CD4-positive, alpha-beta T cell treated with Interleukin-1 beta for 1 hour (primary cell): ENCODE results near the gene RUFY1.
"Not testable (repeated sequence)": the region's sequence is repeated elsewhere in the genome, so short reads cannot be mapped to it uniquely, and the experiment has no call there.

Experiments used
- DNase-seq, 2 donors: peaks; one replicate each; pipeline ENCODE4 v3.0.0-alpha.2; 2020 to 2022

RUFY1 gene

GRCh38 chr5:179550511-179551342 is at the start of gene RUFY1:
RUFY1 (plus strand) TSS chr5:179550554; CDS start chr5:179550570, 16 bp downstream.
- DNase-seq = peak; percentile 80 to 84

DNA sequence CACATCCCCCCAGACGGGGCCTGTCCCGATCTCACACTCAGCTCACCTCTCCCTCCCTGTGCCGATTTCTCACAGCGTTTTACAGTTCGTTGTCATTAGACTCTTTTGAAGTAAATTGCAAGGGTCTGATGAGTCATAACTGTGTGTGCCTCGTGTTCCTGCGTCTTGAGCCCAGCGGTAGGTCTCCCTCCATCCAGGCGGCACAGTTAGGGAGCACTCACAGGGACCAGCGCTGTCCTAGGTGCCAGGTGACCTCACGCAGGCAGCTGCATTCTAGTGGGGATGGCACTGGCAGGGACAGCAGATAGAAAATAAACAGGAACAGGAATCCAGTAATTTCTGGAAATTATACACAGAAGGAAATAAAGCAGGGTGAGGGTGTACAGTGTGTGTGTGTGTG is 48.4 kb upstream of the RUFY1 start:
- DNase-seq = not testable (repeated sequence)

DNA sequence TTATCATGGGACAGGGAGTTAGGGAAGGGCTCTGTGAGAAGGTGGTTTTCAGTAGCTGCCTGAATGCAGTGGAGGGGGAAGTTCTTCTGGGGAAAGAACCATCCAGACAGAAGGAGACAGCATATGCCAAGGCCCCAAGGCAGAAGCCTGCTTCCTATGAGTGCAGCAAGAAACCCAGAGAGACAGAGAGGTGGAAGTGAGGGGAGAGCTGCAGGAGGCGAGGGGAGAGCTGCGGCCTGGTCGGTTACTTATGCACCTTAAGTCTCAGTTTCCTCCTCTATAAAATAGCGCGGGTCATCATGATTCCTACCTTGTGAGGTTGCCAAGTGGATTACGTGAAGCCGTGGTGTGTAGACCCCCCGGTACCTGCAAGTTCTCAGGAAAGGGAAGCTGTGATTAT is 47.9 kb upstream of the RUFY1 start:
- DNase-seq = not testable (repeated sequence)

GRCh38 chr5:179504191-179504590 is 46.2 kb upstream of the RUFY1 start:
- DNase-seq = no peak

GRCh38 chr5:179504600-179505396 is 45.6 kb upstream of the RUFY1 start:
- no peak for DNase-seq

DNA sequence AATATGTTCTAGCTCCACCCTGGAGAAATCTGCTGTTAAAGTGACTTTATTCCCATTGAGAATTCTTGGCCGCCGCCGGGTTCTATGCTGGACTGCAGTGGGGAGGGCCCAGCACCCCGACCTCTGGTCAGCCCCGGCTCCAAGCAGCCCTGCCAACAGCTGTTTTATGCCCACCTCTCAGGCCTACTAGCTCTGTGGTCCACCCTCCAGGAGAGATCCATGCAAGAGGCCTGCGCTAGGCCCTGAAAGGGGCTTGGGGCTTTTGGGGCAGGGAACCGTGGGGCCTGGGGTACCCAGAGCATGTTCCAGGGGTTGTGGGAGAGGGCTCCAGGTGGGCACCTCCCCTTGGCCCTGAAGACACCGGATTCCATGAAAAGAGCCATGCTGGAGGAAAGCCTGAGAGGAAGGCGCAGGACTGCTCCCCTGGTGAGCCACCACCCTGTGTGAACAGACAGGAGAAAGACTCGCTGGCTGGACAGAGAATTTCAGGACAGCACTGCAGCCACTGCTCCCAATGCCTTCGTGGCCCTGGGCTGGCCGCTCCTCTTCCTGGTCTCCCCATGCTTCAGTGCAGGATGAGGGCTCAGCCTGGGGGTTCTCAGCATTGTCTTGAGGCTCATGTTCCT is 44.6 kb upstream of the RUFY1 start:
- DNase-seq = no peak

DNA sequence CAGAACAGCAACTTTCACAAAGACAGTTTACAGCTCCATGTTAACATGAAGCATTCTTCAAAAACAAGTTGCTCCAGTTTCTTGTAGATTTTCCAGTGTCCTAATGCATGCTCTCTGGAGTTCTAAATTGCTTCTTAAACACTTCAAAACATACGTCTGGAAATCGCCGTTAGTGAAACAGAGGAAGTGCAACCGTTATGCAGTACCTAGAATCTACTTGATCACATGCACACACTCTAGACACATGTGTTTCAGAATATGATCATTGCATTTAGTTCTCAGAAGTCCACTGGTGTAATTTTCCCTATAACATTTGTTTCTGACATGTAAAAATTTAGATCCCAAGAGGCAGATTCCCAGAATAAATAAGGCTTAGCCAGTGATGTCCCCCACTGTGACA is 41.1 kb upstream of the RUFY1 start:
- DNase-seq = no peak

GRCh38 chr5:179509845-179510244 is 40.5 kb upstream of the RUFY1 start:
- DNase-seq = no peak

GRCh38 chr5:179512452-179513000 is 37.8 kb upstream of the RUFY1 start:
- DNase-seq = no peak

GRCh38 chr5:179515501-179515900 is 34.9 kb upstream of the RUFY1 start:
- DNase-seq = not testable (repeated sequence)

DNA sequence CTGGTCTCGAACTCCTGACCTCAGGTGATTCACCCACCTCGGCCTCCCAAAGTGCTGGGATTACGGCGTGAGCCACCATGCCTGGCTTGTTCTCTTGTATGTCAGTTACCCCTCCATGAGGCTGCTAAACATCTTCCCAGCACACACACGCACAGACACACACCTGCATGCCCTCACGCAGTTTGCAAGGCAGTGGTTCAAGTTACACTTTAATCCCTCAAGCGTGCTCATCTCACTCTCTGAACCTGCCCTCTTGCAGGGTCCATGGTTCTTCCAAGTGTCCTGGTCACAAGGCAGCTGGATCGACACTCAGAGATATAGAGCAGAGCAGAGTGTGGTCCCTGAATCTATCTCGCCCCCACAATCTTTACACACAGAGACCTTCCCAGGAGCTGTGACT is 34.1 kb upstream of the RUFY1 start:
- DNase-seq = no peak

GRCh38 chr5:179517746-179518145 is 32.6 kb upstream of the RUFY1 start:
- not testable (repeated sequence) for DNase-seq

GRCh38 chr5:179518369-179518768 is 32.0 kb upstream of the RUFY1 start:
- DNase-seq = not testable (repeated sequence)

- DNase-seq = not testable (repeated sequence)
These were observed 30.8 kb upstream of the RUFY1 start for GRCh38 chr5:179519416-179520070.

- DNase-seq = not testable (repeated sequence)
These were observed 28.2 kb upstream of the RUFY1 start for GRCh38 chr5:179522107-179522506.

DNA sequence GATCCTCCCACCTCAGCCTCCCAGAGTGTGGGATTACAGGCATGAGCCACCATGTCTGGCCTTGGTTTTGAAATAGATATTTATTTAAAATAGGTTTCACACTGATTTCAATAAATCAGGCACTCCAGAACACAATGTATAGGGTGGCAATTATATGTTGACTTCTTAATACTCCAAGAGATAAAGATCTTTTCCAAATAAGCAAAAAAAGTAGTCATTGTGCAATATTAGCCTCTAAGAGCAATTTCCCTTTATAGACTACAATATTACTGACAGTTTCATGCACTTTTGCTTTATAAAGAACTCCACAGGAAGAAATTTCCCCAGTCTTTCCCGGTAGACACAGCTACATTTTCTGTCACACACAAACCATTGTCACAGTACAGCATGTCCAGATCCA is 23.4 kb upstream of the RUFY1 start:
- DNase-seq = no peak

- DNase-seq = peak; percentile 58 to 64
These were observed 20.0 kb upstream of the RUFY1 start for GRCh38 chr5:179530069-179530998.

- DNase-seq = no peak
These were observed 17.3 kb upstream of the RUFY1 start for GRCh38 chr5:179533024-179533423.

DNA sequence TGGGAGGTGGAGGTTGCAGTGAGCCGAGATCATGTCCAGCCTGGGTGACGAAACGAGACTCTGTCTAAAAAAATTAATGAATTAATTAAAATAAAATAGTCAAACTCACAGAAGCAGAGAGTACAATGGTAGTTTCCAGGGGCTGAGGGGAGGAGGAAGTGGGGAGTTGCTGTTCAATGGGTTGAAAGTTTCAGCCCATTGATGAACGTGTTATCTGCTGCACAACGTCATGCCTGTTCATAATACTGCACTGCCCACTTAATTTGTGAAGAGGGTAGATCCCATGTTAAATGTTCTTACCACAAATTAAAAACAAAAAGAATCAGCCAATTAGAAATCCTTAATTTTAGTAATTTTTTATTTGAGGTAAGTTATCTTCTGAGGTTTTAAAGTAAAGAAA is 16.4 kb upstream of the RUFY1 start:
- peak in 1 of 2 donors; percentile 9 for DNase-seq

DNA sequence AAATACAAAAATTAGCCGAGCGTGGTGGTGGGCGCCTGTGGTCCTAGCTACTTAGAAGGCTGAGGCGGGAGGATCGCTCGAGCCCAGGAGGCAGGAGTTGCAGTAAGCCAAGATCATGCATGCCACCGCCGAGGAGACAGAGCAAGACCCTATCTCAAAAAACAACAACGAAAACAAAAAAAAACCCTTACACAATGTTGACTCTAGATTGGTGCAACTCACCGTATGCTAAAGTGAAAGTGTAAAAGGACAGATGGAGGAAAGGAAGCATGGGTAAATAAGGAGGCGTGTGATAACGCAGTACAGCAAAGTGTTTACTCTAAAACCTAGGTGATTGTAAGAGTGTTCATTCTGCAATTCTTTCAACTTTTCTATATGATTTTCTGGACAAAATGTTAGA is 15.9 kb upstream of the RUFY1 start:
- DNase-seq = no peak

DNA sequence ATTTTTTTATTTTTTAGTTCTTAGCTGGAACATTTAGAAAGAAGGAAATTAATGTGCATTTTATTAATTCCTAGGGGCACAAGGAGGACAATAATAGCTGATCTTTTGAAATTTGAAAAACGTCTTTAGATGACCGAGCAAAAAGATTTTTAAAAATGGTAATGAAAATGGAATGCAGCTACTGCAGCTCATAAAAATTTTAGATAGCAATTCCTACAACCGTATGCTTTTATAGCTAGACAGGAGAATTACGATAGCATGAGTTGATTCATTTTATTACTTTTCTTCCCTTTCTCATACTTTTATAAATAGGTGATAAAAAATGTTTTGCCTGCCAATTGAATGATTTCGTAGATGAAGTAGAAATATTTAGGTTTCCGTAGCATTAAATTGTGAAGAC is 13.7 kb upstream of the RUFY1 start:
- no peak for DNase-seq
